OCI-LY1 (cell line): ENCODE measurements around the gene ERCC4.

ENCODE experiments used
- H2AFZ ChIP-seq: fragments of 200-600 bp; sonication (generic), shearing (Covaris generic); 2 replicates; pipeline ENCODE4 v1.6.0; 2014; ENCODE audit warnings: antibody characterized with exemption, mild to moderate bottlenecking, low read length
- H3F3A ChIP-seq: fragments of 200-600 bp; sonication (generic), shearing (Covaris generic); 2 replicates; pipeline ENCODE4 v1.6.0; 2014; ENCODE audit warnings: mild to moderate bottlenecking, antibody characterized with exemption, low read length, moderate library complexity; ENCODE audit not compliant: insufficient read depth
- H3K27ac ChIP-seq: fragments of 200-600 bp; sonication (generic); 2 replicates; pipeline ENCODE4 v1.5.1; 2014; ENCODE audit warnings: low read length, mixed run types, mild to moderate bottlenecking, low read depth; ENCODE audit not compliant: poor library complexity, severe bottlenecking
- H3K27me3 ChIP-seq: fragments of 200-600 bp; sonication (generic); 2 replicates; pipeline ENCODE4 v1.6.0; 2014; ENCODE audit warnings: antibody characterized with exemption, mild to moderate bottlenecking, low read length, moderate library complexity; ENCODE audit not compliant: insufficient read depth
- H3K36me3 ChIP-seq: fragments of 200-600 bp; sonication (generic); 2 replicates; pipeline ENCODE4 v1.6.1; 2014; ENCODE audit warnings: mild to moderate bottlenecking, antibody characterized with exemption, low read length, moderate library complexity, mixed read lengths; ENCODE audit not compliant: insufficient read depth
- H3K4me1 ChIP-seq: fragments of 200-600 bp; sonication (generic); 2 replicates; pipeline ENCODE4 v1.5.1; 2014; ENCODE audit warnings: mild to moderate bottlenecking, low read length, moderate library complexity; ENCODE audit not compliant: insufficient read depth, severe bottlenecking
- H3K4me2 ChIP-seq: fragments of 200-600 bp; sonication (generic), shearing (Covaris generic); 2 replicates; pipeline ENCODE4 v1.6.1; 2014; ENCODE audit warnings: low read length
- H3K4me3 ChIP-seq: fragments of 200-600 bp; sonication (generic); 2 replicates; pipeline ENCODE4 v1.5.1; 2014; ENCODE audit warnings: low read length, low read depth, mild to moderate bottlenecking, mixed read lengths; ENCODE audit not compliant: poor library complexity, severe bottlenecking
- H3K79me2 ChIP-seq: fragments of 200-600 bp; shearing (Covaris generic); 2 replicates; pipeline ENCODE4 v1.6.1; 2016; ENCODE audit warnings: mixed run types, low read length, mixed read lengths; ENCODE audit not compliant: insufficient read depth
- H3K9ac ChIP-seq: fragments of 200-600 bp; sonication (generic), shearing (Covaris generic); 2 replicates; pipeline ENCODE4 v1.6.1; 2014; ENCODE audit warnings: mild to moderate bottlenecking, low read length, mixed read lengths
- H3K9me2 ChIP-seq: fragments of 200-600 bp; sonication (generic), shearing (Covaris generic); 2 replicates; pipeline ENCODE4 v1.6.1; 2014; ENCODE audit warnings: low read depth, mild to moderate bottlenecking, low read length, mixed read lengths
- H3K9me3 ChIP-seq: fragments of 200-600 bp; shearing (Covaris generic); 2 replicates; pipeline ENCODE4 v1.6.1; 2014; ENCODE audit warnings: low read length, mixed read lengths
- H4K20me1 ChIP-seq: fragments of 200-600 bp; sonication (generic), shearing (Covaris generic); 2 replicates; pipeline ENCODE4 v1.6.0; 2016; ENCODE audit warnings: mild to moderate bottlenecking, low read length; ENCODE audit not compliant: insufficient read depth
- EZH2 ChIP-seq: fragments of 200-600 bp; sonication (generic), shearing (Covaris generic); IDR thresholded peaks from 2 replicates; pipeline ENCODE4 v1.8.0; 2017; ENCODE audit warnings: borderline replicate concordance, mixed run types, mild to moderate bottlenecking, antibody characterized with exemption, low read length, moderate library complexity, mixed read lengths
- TF ChIP-seq, protein P1 (sequence below): fragments of 200-600 bp; sonication (generic), shearing (Covaris generic); IDR thresholded peaks from 2 replicates; pipeline ENCODE4 v1.5.1; 2017; ENCODE audit warnings: mild to moderate bottlenecking, antibody characterized with exemption, low read length, moderate library complexity, mixed read lengths

Gene ERCC4

DNA sequence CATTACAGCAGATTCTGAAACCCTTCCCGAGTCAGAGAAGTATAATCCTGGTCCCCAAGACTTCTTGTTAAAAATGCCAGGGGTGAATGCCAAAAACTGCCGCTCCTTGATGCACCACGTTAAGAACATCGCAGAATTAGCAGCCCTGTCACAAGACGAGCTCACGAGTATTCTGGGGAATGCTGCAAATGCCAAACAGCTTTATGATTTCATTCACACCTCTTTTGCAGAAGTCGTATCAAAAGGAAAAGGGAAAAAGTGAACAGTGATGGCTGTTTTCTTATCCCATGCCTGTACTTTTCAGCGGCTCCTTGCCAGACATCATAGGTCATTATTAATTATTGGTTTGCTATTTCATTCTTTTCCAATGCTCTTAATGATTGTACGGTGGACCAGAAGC is 28.1 kb downstream of the ERCC4 start:
- no peak overlapping the region for H3K4me2 ChIP-seq
- no peaks in the 10 kb centered on the region for H3K9me2 ChIP-seq
- no peak overlapping the region for H3K4me3 ChIP-seq
- H3K27me3 ChIP-seq = no peaks in the 10 kb centered on the region
- H3K9ac ChIP-seq = no peak overlapping the region
- H3K79me2 ChIP-seq = no peaks in the 10 kb centered on the region
- TF ChIP-seq, protein P1, sequence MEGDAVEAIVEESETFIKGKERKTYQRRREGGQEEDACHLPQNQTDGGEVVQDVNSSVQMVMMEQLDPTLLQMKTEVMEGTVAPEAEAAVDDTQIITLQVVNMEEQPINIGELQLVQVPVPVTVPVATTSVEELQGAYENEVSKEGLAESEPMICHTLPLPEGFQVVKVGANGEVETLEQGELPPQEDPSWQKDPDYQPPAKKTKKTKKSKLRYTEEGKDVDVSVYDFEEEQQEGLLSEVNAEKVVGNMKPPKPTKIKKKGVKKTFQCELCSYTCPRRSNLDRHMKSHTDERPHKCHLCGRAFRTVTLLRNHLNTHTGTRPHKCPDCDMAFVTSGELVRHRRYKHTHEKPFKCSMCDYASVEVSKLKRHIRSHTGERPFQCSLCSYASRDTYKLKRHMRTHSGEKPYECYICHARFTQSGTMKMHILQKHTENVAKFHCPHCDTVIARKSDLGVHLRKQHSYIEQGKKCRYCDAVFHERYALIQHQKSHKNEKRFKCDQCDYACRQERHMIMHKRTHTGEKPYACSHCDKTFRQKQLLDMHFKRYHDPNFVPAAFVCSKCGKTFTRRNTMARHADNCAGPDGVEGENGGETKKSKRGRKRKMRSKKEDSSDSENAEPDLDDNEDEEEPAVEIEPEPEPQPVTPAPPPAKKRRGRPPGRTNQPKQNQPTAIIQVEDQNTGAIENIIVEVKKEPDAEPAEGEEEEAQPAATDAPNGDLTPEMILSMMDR = no peak
- no peak for TF ChIP-seq EZH2
- H3K9me3 ChIP-seq = no peaks in the 10 kb centered on the region
- H4K20me1 ChIP-seq = no peaks in the 10 kb centered on the region
- H3F3A ChIP-seq = no peaks in the 10 kb centered on the region
- no peaks in the 10 kb centered on the region for H3K4me1 ChIP-seq
- H3K36me3 ChIP-seq = peaks cover 28% of the 10 kb centered on the region
- no peak overlapping the region for H3K27ac ChIP-seq
- H2AFZ ChIP-seq = no peak overlapping the region

DNA sequence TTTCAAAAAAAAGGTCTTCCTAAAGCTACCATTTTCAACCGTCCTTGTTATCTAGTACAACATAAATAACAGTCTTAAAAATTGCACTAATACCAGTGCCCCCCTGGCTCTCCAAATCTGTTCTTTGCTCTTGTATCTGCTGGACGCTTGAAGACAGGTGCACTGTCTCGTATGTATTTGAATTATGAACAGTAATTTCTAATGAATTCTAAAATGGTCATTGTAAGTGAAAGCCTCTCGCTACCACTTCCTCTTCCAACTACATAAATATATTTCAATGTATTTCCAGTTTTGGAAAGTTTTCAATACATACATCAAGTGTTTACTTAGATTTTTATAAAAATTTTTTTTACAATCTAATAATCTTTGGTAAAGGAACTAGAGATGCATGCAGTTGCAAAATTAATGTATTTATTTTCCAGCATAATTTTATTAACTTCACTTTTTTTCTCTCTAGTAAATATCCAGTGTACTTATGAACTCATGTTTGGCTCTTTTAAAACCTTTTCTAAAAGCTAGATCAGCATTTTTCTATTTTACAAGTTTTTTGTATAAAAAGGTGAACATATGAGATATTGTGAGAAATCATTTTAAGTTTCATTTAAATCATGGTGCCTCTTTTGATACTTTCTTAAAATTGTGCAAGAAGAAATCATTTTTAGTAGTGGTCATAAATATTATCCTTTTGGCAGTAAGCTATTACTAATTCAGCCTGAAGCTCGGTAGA is 31.0 kb downstream of the ERCC4 start:
- Histone ChIP-seq H3K4me1 (peaks cover 14% of the 10 kb centered on the region), H4K20me1 (no peaks in the 10 kb centered on the region), H3K9me3 (no peaks in the 10 kb centered on the region), H3K27ac (no peak overlapping the region), H3K4me2 (no peak overlapping the region), H3K9ac (no peak overlapping the region), H3K4me3 (no peak overlapping the region), H3K79me2 (no peaks in the 10 kb centered on the region), H3K27me3 (no peaks in the 10 kb centered on the region), H3F3A (no peaks in the 10 kb centered on the region), H3K36me3 (peaks cover 14% of the 10 kb centered on the region; the same call in 1 of the 2 replicates), H2AFZ (no peak overlapping the region), H3K9me2 (no peaks in the 10 kb centered on the region)
- TF ChIP-seq, protein P1 = no peak
- no peak for TF ChIP-seq EZH2

DNA sequence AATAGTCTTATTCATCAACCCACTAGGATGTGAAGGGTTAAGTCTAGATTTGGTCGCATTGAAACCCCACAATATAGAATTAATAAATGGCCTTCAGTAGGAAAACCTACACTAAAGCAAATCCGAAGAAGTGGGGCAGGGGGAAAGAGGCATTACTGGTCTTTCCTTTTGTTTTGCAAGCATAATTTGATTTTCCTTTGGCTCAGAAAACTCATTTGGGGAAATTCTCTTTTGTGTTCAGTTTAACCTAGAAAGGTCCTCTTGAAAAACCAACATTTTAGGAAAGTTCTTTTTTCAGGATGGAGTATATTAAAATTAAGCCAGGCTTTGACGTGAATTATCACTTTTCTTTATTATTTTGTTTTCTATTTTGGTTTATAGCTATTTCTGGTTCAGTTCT is 31.7 kb downstream of the ERCC4 start:
- no peak overlapping the region for H3K27ac ChIP-seq
- no peaks in the 10 kb centered on the region for H3F3A ChIP-seq
- H3K79me2 ChIP-seq = no peaks in the 10 kb centered on the region
- TF ChIP-seq, protein P1 = no peak
- no peak for TF ChIP-seq EZH2
- peaks cover 21% of the 10 kb centered on the region for H3K4me1 ChIP-seq
- no peaks in the 10 kb centered on the region for H4K20me1 ChIP-seq
- no peaks in the 10 kb centered on the region for H3K27me3 ChIP-seq
- no peak overlapping the region for H2AFZ ChIP-seq
- H3K4me2 ChIP-seq = no peak overlapping the region
- H3K9ac ChIP-seq = no peak overlapping the region
- H3K36me3 ChIP-seq = 0 out of 2 replicates have a peak, but pooled peaks cover 9% of the 10 kb centered on the region
- no peak overlapping the region for H3K4me3 ChIP-seq
- no peaks in the 10 kb centered on the region for H3K9me2 ChIP-seq
- H3K9me3 ChIP-seq = no peaks in the 10 kb centered on the region
